ENCODE measurements around the gene BEND6. TPM values are rescaled to one million over a fixed set of nuclear protein-coding genes. Genes with fewer than 3 reads are reported as not detected.

Gene BEND6
- total and polyA plus RNA-seq, 2 of the 4 experiments (the other 2 are of a cell fraction): 4.1 to 9.7 TPM

- no peak for TF ChIP-seq ELK1 (IDR thresholded peaks at IDR 0.05; ENCODE audit: borderline replicate concordance, low read depth, low read length)
Observed at GRCh38 chr6:56914798-56915658, 39.9 kb upstream of the BEND6 start (continued).

DNA sequence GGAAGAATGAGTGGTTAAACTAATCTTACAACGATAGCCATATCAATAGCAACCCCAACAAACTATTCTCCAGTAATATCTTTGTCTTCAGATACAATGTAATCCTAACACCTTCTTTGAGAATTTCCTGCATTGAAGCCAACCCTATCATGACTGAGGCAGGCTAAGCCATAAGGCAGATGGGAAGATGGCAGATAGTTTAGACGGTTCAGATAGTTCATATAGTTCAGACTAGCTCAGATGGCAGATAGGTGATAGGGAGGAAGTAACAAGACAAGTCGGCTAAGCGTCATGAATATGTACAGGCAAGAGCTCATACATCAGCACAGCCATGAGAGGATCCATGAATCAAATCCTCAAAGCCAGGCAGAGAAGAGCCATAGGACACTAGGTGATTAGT lies 39.1 kb upstream of the BEND6 start:
- Histone ChIP-seq H2AFZ (replicated peaks; ENCODE audit: low read length, poor library complexity) (no peak overlapping the region), H3K9me1 (ENCODE audit: insufficient read depth, low read length) (peaks cover 8% of the 10 kb centered on the region; the same call in 1 of the 2 replicates), H2BK15ac (ENCODE audit: low read depth, low read length) (no peak overlapping the region), H3K23ac (ENCODE audit: low read depth, low read length) (no peak overlapping the region), H4K8ac (ENCODE audit: low read depth in 2 of 2, low read length in 2 of 2) (no peak overlapping the region), H4K5ac (ENCODE audit: low read depth, low read length) (no peak overlapping the region), H3K27me3 (ENCODE audit: control insufficient read depth, insufficient read depth, low read length) (no peaks in the 10 kb centered on the region), H3K9ac (ENCODE audit: low read depth, low read length) (no peak overlapping the region), H3K56ac (ENCODE audit: extremely low read depth, insufficient read depth, low read length) (no peak overlapping the region), H3K14ac (replicated peaks; ENCODE audit: low read depth, low read length) (no peak overlapping the region), H3K27ac (ENCODE audit: insufficient read depth, low read length) (no peak overlapping the region), H3K4me3 (ENCODE audit: insufficient read depth, low read depth, low read length) (no peak overlapping the region), H3K9me3 (ENCODE audit: control insufficient read depth, insufficient read depth, low read length) (no peaks in the 10 kb centered on the region), H2BK120ac (ENCODE audit: low read depth, low read length) (no peak overlapping the region), H3K4me1 (ENCODE audit: control insufficient read depth, insufficient read depth, low read length) (peaks cover 11% of the 10 kb centered on the region), H3K79me1 (ENCODE audit: low read depth in 1 of 2, low read length in 2 of 2) (peaks cover 21 to 41% of the 10 kb centered on the region in 2 experiments), H2AK9ac (replicated peaks; ENCODE audit: low read depth, low read length, poor library complexity) (no peak overlapping the region), H2AK5ac (ENCODE audit: low read depth, low read length) (peak overlapping the region; percentile 30; the same call in 1 of the 2 replicates), H2BK20ac (ENCODE audit: low read depth, low read length) (no peak overlapping the region), H3K36me3 (ENCODE audit: control insufficient read depth, insufficient read depth, low read length) (no peaks in the 10 kb centered on the region), H4K91ac (ENCODE audit: insufficient read depth, low read depth, low read length) (no peak overlapping the region), H3K4me2 (ENCODE audit: low read depth, low read length) (no peak overlapping the region), H4K20me1 (ENCODE audit: insufficient read depth, low read length) (no peaks in the 10 kb centered on the region), H3K18ac (ENCODE audit: low read depth, low read length) (no peak overlapping the region), H2BK5ac (ENCODE audit: low read depth, low read length, poor library complexity, severe bottlenecking) (no peak overlapping the region), H3K4ac (ENCODE audit: low read depth, low read length) (no peak overlapping the region)
- in situ Hi-C loops (cut with MboI; ENCODE audit: low sequenced_read_pairs): loop anchor here (10.0 kb wide), 1 partner anchor 119 kb away; no protein-coding TSS in a partner anchor
- CTCF ChIA-PET: no interaction called here
- dilution Hi-C loops (cut with HindIII; ENCODE audit: low sequenced_read_pairs, unreplicated experiment): no loop called here
- BruUV-seq (replicated peaks): no TSS peak
- no peak for DNase-seq
- TF ChIP-seq ELK1 (IDR thresholded peaks at IDR 0.05; ENCODE audit: borderline replicate concordance, low read depth, low read length): no peak
- no peak for ATAC-seq (ENCODE audit: low read depth)
- 90% methylated on average over 2 of the region's 4 CpGs; no CpG with 5 or more reads in 1 of the 2 experiments for WGBS, 2 experiments (ENCODE audit: extremely low coverage in 2 of 2, insufficient read length in 1 of 2)
- POLR2A ChIA-PET (ENCODE audit: unreplicated experiment): no interaction called here
- intact Hi-C loops (cut with micrococcal nuclease): no loop called here

All from IMR-90 (cell line).